HCT116 (cell line): ENCODE measurements around the gene GBP5. TPM values are rescaled to one million over a fixed set of nuclear protein-coding genes. Genes with fewer than 3 reads are reported as not detected.
"Not testable (repeated sequence)": the region's sequence is repeated elsewhere in the genome, so short reads cannot be mapped to it uniquely, and the experiment has no call there.

Experiments used
- ATAC-seq: fragments of 200-7000 bp; cut with Tn5 transposase; 2 replicates; pipeline ENCODE4 v1.9.1; 2020; ENCODE audit warnings: mild to moderate bottlenecking, moderate library complexity
- BruUV-seq: library from RNA; stranded (reverse); fragments of 400-500 nt; replicated peaks from 2 replicates; lab custom pipeline; 2021; lab: Mats Ljungman, UMichigan
- CTCF ChIA-PET: fragments of 300-600 bp; sonication (Branson Sonifier 250); formaldehyde crosslinking; loops from one replicate; lab custom pipeline; 2021; ENCODE audit warnings: antibody characterized with exemption; lab: Charles Lee
- POLR2A ChIA-PET: fragments of 300-600, 350-600 bp; sonication (Branson Sonifier 250); formaldehyde crosslinking; loops from one replicate; lab custom pipeline; 2021; ENCODE audit warnings: antibody characterized with exemption; lab: Charles Lee
- RAD21 ChIA-PET, 2 experiments: fragments of 300-600 bp; sonication (Branson Sonifier 250); formaldehyde crosslinking; loops; one replicate each; lab custom pipeline; 2023; ENCODE audit warnings: low total read pairs in 2 of 2; ENCODE audit not compliant: uncharacterized antibody in 2 of 2, unreplicated experiment in 2 of 2, low non-redundant PET in 1 of 2; lab: Charles Lee
- DNase-seq: peaks from one replicate; pipeline ENCODE4 v3.0.0-alpha.2; 2010; ENCODE audit warnings: low read depth, low spot score
- H2AFZ ChIP-seq: fragments of 200-600 bp; shearing (Covaris generic), sonication (generic); 2 replicates; pipeline ENCODE4 v1.6.1; 2017; ENCODE audit warnings: low read depth, mixed run types, mixed read lengths, antibody characterized with exemption, low read length; ENCODE audit not compliant: poor library complexity, severe bottlenecking
- H3K27ac ChIP-seq: 2 replicates; pipeline ENCODE4 v1.5.1; 2012; ENCODE audit warnings: low read depth, low read length
- H3K27me3 ChIP-seq: fragments of 200-600 bp; sonication (generic); 2 replicates; pipeline ENCODE4 v1.6.1; 2016; ENCODE audit warnings: mixed run types, low read length, mixed read lengths; ENCODE audit not compliant: insufficient read depth
- H3K36me3 ChIP-seq, 2 experiments: fragments of 200-500 bp in 1 of 2; fragments of 200-600 bp in 1 of 2; sonication (Bioruptor generic) in 1 of 2; sonication (generic) in 1 of 2; 2 replicates each; pipeline versions ENCODE4 v1.5.1 to v1.6.1; 2014 to 2016; ENCODE audit warnings: low read length in 2 of 2, inconsistent platforms in 1 of 2, mixed read lengths in 1 of 2, mixed run types in 1 of 2; ENCODE audit not compliant: insufficient read depth in 2 of 2, control insufficient read depth in 1 of 2
- H3K4me1 ChIP-seq, 2 experiments: fragments of 200-600 bp in 1 of 2; sonication (generic) in 1 of 2; 2 replicates each; pipeline versions ENCODE4 v1.5.1 to v1.6.1; 2012 to 2017; ENCODE audit warnings: low read length in 2 of 2, inconsistent platforms in 1 of 2, mild to moderate bottlenecking in 1 of 2, mixed read lengths in 1 of 2, mixed run types in 1 of 2, moderate library complexity in 1 of 2; ENCODE audit not compliant: insufficient read depth in 2 of 2, control insufficient read depth in 1 of 2
- H3K4me2 ChIP-seq: fragments of 200-600 bp; sonication (generic); 2 replicates; pipeline ENCODE4 v1.6.1; 2017; ENCODE audit warnings: mixed run types, low read length, mixed read lengths
- H3K4me3 ChIP-seq, 2 experiments: fragments of 200-600 bp in 1 of 2; sonication (generic) in 1 of 2; replicated peaks in 1 of 2; 2 replicates each; pipeline ENCODE4 v1.5.1; 2011 to 2016; ENCODE audit warnings: low read length in 2 of 2, control low read depth in 1 of 2, low read depth in 1 of 2, mild to moderate bottlenecking in 1 of 2, mixed read lengths in 1 of 2, mixed run types in 1 of 2
- H3K79me2 ChIP-seq: fragments of 200-600 bp; sonication (generic); 2 replicates; pipeline ENCODE4 v1.6.1; 2017; ENCODE audit warnings: mild to moderate bottlenecking, mixed run types, low read length, moderate library complexity, mixed read lengths; ENCODE audit not compliant: insufficient read depth
- H3K9ac ChIP-seq: fragments of 200-600 bp; sonication (generic); 2 replicates; pipeline ENCODE4 v1.6.1; 2016; ENCODE audit warnings: low read length, mixed read lengths
- H3K9me2 ChIP-seq: fragments of 200-600 bp; sonication (generic), shearing (Covaris generic); 2 replicates; pipeline ENCODE4 v1.6.1; 2017; ENCODE audit warnings: mixed run types, mild to moderate bottlenecking, moderate library complexity; ENCODE audit not compliant: insufficient read depth
- H3K9me3 ChIP-seq, 2 experiments: fragments of 200-500 bp in 1 of 2; fragments of 200-600 bp in 1 of 2; sonication (Bioruptor generic) in 1 of 2; sonication (generic) in 1 of 2; 2 replicates each; pipeline ENCODE4 v1.6.1; 2014 to 2017; ENCODE audit warnings: low read length in 2 of 2, mixed read lengths in 2 of 2, inconsistent platforms in 1 of 2, low read depth in 1 of 2, mild to moderate bottlenecking in 1 of 2, mixed run types in 1 of 2, moderate library complexity in 1 of 2; ENCODE audit not compliant: control insufficient read depth in 1 of 2, insufficient read depth in 1 of 2
- H4K20me1 ChIP-seq: fragments of 200-600 bp; sonication (generic), shearing (Covaris generic); 2 replicates; pipeline ENCODE4 v1.6.1; 2017; ENCODE audit warnings: mixed run types, mild to moderate bottlenecking, moderate library complexity; ENCODE audit not compliant: insufficient read depth
- CBX3 ChIP-seq: IDR thresholded peaks from 2 replicates; pipeline ENCODE4 v1.6.1; 2012; ENCODE audit warnings: low read depth
- CEBPB ChIP-seq: IDR thresholded peaks from 2 replicates; pipeline ENCODE4 v1.6.1; 2012; ENCODE audit warnings: low read depth
- EGR1 ChIP-seq: IDR thresholded peaks from 2 replicates; pipeline ENCODE4 v1.6.1; 2012; ENCODE audit warnings: low read depth
- ELF1 ChIP-seq: IDR thresholded peaks from 2 replicates; pipeline ENCODE4 v1.6.1; 2012; ENCODE audit warnings: low read depth, borderline replicate concordance
- EZH2 ChIP-seq: fragments of 200-600 bp; sonication (generic); IDR thresholded peaks from 2 replicates; pipeline ENCODE4 v1.6.1; 2017; ENCODE audit warnings: antibody characterized with exemption, mixed run types
- EZH2phosphoT487 ChIP-seq: fragments of 200-600 bp; IDR thresholded peaks from 2 replicates; pipeline ENCODE4 v1.6.1; 2018; ENCODE audit warnings: antibody characterized with exemption, borderline replicate concordance
- FOSL1 ChIP-seq: IDR thresholded peaks from 2 replicates; pipeline ENCODE4 v1.6.1; 2012; ENCODE audit warnings: low read depth
- JUND ChIP-seq: IDR thresholded peaks from 2 replicates; pipeline ENCODE4 v1.6.1; 2012
- POLR2A ChIP-seq: IDR thresholded peaks from 2 replicates; pipeline ENCODE4 v1.7.0; 2011; ENCODE audit warnings: borderline replicate concordance; ENCODE audit not compliant: insufficient read depth, insufficient read length; ENCODE audit errors: extremely low read depth
- RAD21 ChIP-seq: IDR thresholded peaks from 2 replicates; pipeline ENCODE4 v1.6.1; 2012; ENCODE audit warnings: low read depth, mild to moderate bottlenecking
- SP1 ChIP-seq: IDR thresholded peaks from 2 replicates; pipeline ENCODE4 v1.6.1; 2012; ENCODE audit warnings: low read depth
- YY1 ChIP-seq: IDR thresholded peaks from 2 replicates; pipeline ENCODE4 v1.6.1; 2011; ENCODE audit warnings: low read length, low read depth, moderate library complexity, mild to moderate bottlenecking; ENCODE audit not compliant: insufficient replicate concordance; ENCODE audit errors: extremely low read depth
- ZFX ChIP-seq: fragments of 450-650 bp; IDR thresholded peaks from 2 replicates; pipeline ENCODE4 v1.6.1; 2017
- ZNF274 ChIP-seq: fragments of 200-500 bp; sonication (Bioruptor generic); IDR thresholded peaks from 2 replicates; pipeline ENCODE4 v1.6.1; 2014; ENCODE audit warnings: mild to moderate bottlenecking, low read depth, low read length, inconsistent platforms
- intact Hi-C: fragments of 100-400 bp; cut with micrococcal nuclease; formaldehyde crosslinking; loops from 2 replicates; pipeline ENCODE4 v1.10.0; 2022
- total RNA-seq: library from RNA; stranded (reverse); gene quantifications from one replicate; pipeline ENCODE4 v1.2.1, GENCODE V29; 2021; ENCODE audit not compliant: unreplicated experiment
- TF ChIP-seq, protein P1 (sequence below): IDR thresholded peaks from 2 replicates; pipeline ENCODE4 v1.6.1; 2012
- TF ChIP-seq, protein P2 (sequence below), 3 experiments: fragments of 200-600 bp in 1 of 3; sonication (generic) in 1 of 3; IDR thresholded peaks in 2 of 3; conservative IDR thresholded peaks in 1 of 3; 2 replicates each; pipeline ENCODE4 v1.5.1; 2012 to 2017; ENCODE audit warnings: low read depth in 2 of 3, low read length in 2 of 3, antibody characterized with exemption in 1 of 3, borderline replicate concordance in 1 of 3, control low read depth in 1 of 3, mild to moderate bottlenecking in 1 of 3, mixed read lengths in 1 of 3, mixed run types in 1 of 3, moderate library complexity in 1 of 3; ENCODE audit not compliant: insufficient read depth in 1 of 3
- TF ChIP-seq, protein P3 (sequence below): IDR thresholded peaks from 2 replicates; pipeline ENCODE4 v1.6.1; 2012

The GBP5 gene
- total RNA-seq, 1 experiment from 2014 or later, result 0.17 TPM

DNA sequence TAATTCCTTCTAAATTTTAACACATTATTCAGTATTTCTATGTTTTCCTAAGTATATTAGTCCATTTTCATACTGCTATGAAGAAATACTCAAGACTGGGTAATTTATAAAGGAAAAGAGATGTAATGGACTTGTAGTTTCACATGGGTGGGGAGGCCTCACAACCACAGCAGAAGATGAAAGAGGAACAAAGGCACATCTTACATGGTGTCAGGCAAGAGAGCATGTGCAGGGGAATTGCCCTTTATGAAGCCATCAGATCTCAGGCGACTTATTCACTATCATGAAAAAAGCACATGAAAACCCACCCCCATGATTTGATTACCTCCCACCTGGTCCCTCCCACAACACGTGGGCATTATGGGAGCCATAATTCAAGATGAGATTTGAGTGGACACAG lies 15.6 kb downstream of the GBP5 start:
- Histone ChIP-seq H3K36me3 (no peaks in the 10 kb centered on the region), H3K4me1 (peaks cover 20 to 23% of the 10 kb centered on the region in 2 experiments; a peak in 3 of 4 replicates), H3K27me3 (no peaks in the 10 kb centered on the region), H4K20me1 (no peaks in the 10 kb centered on the region), H3K9me3 (no peaks in the 10 kb centered on the region), H3K4me2 (no peak overlapping the region), H2AFZ (no peak overlapping the region), H3K79me2 (no peaks in the 10 kb centered on the region), H3K9me2 (no peaks in the 10 kb centered on the region), H3K9ac (no peak overlapping the region), H3K4me3 (no peak overlapping the region), H3K27ac (no peak overlapping the region)
- ChIA-PET RAD21 (no interaction called here), POLR2A (no interaction called here), CTCF (no interaction called here)
- DNase-seq (no peak), ATAC-seq (no peak)
- TF ChIP-seq EZH2phosphoT487 (no peak), CEBPB (no peak), ZFX (no peak), EGR1 (no peak), CBX3 (no peak), SP1 (no peak), FOSL1 (no peak), RAD21 (no peak), ZNF274 (no peak), YY1 (no peak), POLR2A (no peak), JUND (no peak), EZH2 (no peak), ELF1 (no peak)
- TF ChIP-seq, protein P1, sequence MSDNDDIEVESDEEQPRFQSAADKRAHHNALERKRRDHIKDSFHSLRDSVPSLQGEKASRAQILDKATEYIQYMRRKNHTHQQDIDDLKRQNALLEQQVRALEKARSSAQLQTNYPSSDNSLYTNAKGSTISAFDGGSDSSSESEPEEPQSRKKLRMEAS, result no peak
- TF ChIP-seq, protein P2, sequence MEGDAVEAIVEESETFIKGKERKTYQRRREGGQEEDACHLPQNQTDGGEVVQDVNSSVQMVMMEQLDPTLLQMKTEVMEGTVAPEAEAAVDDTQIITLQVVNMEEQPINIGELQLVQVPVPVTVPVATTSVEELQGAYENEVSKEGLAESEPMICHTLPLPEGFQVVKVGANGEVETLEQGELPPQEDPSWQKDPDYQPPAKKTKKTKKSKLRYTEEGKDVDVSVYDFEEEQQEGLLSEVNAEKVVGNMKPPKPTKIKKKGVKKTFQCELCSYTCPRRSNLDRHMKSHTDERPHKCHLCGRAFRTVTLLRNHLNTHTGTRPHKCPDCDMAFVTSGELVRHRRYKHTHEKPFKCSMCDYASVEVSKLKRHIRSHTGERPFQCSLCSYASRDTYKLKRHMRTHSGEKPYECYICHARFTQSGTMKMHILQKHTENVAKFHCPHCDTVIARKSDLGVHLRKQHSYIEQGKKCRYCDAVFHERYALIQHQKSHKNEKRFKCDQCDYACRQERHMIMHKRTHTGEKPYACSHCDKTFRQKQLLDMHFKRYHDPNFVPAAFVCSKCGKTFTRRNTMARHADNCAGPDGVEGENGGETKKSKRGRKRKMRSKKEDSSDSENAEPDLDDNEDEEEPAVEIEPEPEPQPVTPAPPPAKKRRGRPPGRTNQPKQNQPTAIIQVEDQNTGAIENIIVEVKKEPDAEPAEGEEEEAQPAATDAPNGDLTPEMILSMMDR (IDR thresholded peaks at IDR 0.05 in 2 of 3, conservative IDR thresholded peaks at IDR 0.05 in 1 of 3; ENCODE audit: borderline replicate concordance in 1 of 3, insufficient read depth in 1 of 3, low read depth in 2 of 3, low read length in 2 of 3), result no peak
- TF ChIP-seq, protein P3, sequence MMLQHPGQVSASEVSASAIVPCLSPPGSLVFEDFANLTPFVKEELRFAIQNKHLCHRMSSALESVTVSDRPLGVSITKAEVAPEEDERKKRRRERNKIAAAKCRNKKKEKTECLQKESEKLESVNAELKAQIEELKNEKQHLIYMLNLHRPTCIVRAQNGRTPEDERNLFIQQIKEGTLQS, result no peak
- intact Hi-C loops, result no loop called here
- no TSS peak for BruUV-seq

DNA sequence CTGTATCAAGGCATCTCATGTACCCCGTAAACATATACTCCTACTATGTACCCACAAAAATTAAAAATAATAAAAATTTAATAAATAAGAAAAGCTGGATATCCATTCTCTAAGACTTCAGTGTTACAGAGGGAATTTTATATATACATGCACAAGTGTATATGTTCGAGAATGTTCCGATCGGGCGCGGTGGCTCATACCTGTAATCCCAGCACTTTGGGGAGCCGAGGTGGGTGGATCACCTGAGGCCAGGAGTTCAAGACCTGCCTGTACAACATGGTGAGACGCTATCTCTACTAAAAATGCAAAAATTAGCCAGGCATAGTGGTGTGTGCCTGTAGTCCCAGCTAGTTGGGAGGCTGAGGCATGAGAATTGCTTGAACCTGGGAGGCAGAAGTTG lies 17.1 kb downstream of the GBP5 start:
- H3K9ac ChIP-seq, intact Hi-C loops, H3K9me2 ChIP-seq, H4K20me1 ChIP-seq, H3K4me1 ChIP-seq, H3K27ac ChIP-seq, H2AFZ ChIP-seq, H3K4me3 ChIP-seq, H3K36me3 ChIP-seq, DNase-seq, ATAC-seq, H3K9me3 ChIP-seq, H3K4me2 ChIP-seq, CTCF ChIA-PET, BruUV-seq, H3K27me3 ChIP-seq, POLR2A ChIA-PET, H3K79me2 ChIP-seq, RAD21 ChIA-PET: not testable (repeated sequence)
